ENCODE results near the gene PHACTR1. TPM values are rescaled to one million over a fixed set of nuclear protein-coding genes. Genes with fewer than 3 reads are reported as not detected.

The PHACTR1 gene
- total and polyA plus RNA-seq, 9 of the 15 experiments (the other 6 are each of a cell fraction or from before 2014, with no cell fraction given), result 11.5 to 32.6 (median 22.0) TPM

GRCh38 chr6:13302751-13303667, 586.4 kb downstream of the PHACTR1 start (continued):
- TF ChIP-seq DIDO1 (tag; IDR thresholded peaks at IDR 0.05; ENCODE audit: low read depth) (no peak), TAF7 (tag; IDR thresholded peaks at IDR 0.05) (no peak), PHB2 (IDR thresholded peaks at IDR 0.05; ENCODE audit: low read depth) (no peak), ZFP36 (IDR thresholded peaks at IDR 0.05; ENCODE audit: low read depth, low read length, partially characterized antibody) (no peak), MTA1 (IDR thresholded peaks at IDR 0.05; ENCODE audit: borderline replicate concordance) (0 out of 2 replicates have a peak, but pooled peaks have one; percentile 11), ZNF282 (CRISPR knock-in tag; IDR thresholded peaks at IDR 0.05) (no peak), CBX5 (IDR thresholded peaks at IDR 0.05; ENCODE audit: borderline replicate concordance, low read depth) (no peak), ZNF24 (IDR thresholded peaks at IDR 0.05) (0 out of 2 replicates have a peak, but pooled peaks have one; percentile 50), SRF (CRISPR knock-in tag; IDR thresholded peaks at IDR 0.05) (no peak), SUPT5H (IDR thresholded peaks at IDR 0.05) (no peak), ARID1B (IDR thresholded peaks at IDR 0.05) (peak; percentile 76), POLR2AphosphoS2 (IDR thresholded peaks at IDR 0.05; ENCODE audit: low read length) (no peak), RB1 (IDR thresholded peaks at IDR 0.05; ENCODE audit: low read depth) (no peak), CEBPB (tag; IDR thresholded peaks at IDR 0.05) (peak; percentile 99), RAD21 (CRISPR knock-in tag; conservative IDR thresholded peaks at IDR 0.05 in 1 of 2, IDR thresholded peaks at IDR 0.05 in 1 of 2) (peak; percentile 21 to 22; a peak in 2 of 4 replicates), EWSR1 (IDR thresholded peaks at IDR 0.05; ENCODE audit: borderline replicate concordance, low read depth, partially characterized antibody) (no peak), GABPA (tag; conservative IDR thresholded peaks at IDR 0.05; ENCODE audit: low read depth) (peak; percentile 81), TSC22D4 (tag; IDR thresholded peaks at IDR 0.05) (no peak), HDGF (IDR thresholded peaks at IDR 0.05) (no peak), JUN (IDR thresholded peaks at IDR 0.05; ENCODE audit: borderline replicate concordance, low read depth, low read length) (peak; percentile 84), JUN (CRISPR knock-in tag; IDR thresholded peaks at IDR 0.05; ENCODE audit: borderline replicate concordance) (no peak), TARDBP (IDR thresholded peaks at IDR 0.05) (no peak), MTA3 (IDR thresholded peaks at IDR 0.05; ENCODE audit: borderline replicate concordance) (peak; percentile 49; the same call in 1 of the 2 replicates)
- TF ChIP-seq, protein P1, sequence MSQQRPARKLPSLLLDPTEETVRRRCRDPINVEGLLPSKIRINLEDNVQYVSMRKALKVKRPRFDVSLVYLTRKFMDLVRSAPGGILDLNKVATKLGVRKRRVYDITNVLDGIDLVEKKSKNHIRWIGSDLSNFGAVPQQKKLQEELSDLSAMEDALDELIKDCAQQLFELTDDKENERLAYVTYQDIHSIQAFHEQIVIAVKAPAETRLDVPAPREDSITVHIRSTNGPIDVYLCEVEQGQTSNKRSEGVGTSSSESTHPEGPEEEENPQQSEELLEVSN (IDR thresholded peaks at IDR 0.05; ENCODE audit: borderline replicate concordance in 1 of 2, extremely low read depth in 1 of 2, insufficient read depth in 1 of 2, insufficient read length in 1 of 2, low read depth in 1 of 2, low read length in 1 of 2, poor library complexity in 1 of 2, severe bottlenecking in 1 of 2), result no peak
- TF ChIP-seq, protein P2, sequence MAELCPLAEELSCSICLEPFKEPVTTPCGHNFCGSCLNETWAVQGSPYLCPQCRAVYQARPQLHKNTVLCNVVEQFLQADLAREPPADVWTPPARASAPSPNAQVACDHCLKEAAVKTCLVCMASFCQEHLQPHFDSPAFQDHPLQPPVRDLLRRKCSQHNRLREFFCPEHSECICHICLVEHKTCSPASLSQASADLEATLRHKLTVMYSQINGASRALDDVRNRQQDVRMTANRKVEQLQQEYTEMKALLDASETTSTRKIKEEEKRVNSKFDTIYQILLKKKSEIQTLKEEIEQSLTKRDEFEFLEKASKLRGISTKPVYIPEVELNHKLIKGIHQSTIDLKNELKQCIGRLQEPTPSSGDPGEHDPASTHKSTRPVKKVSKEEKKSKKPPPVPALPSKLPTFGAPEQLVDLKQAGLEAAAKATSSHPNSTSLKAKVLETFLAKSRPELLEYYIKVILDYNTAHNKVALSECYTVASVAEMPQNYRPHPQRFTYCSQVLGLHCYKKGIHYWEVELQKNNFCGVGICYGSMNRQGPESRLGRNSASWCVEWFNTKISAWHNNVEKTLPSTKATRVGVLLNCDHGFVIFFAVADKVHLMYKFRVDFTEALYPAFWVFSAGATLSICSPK (IDR thresholded peaks at IDR 0.05; ENCODE audit: borderline replicate concordance), result no peak
- TF ChIP-seq, protein P3, sequence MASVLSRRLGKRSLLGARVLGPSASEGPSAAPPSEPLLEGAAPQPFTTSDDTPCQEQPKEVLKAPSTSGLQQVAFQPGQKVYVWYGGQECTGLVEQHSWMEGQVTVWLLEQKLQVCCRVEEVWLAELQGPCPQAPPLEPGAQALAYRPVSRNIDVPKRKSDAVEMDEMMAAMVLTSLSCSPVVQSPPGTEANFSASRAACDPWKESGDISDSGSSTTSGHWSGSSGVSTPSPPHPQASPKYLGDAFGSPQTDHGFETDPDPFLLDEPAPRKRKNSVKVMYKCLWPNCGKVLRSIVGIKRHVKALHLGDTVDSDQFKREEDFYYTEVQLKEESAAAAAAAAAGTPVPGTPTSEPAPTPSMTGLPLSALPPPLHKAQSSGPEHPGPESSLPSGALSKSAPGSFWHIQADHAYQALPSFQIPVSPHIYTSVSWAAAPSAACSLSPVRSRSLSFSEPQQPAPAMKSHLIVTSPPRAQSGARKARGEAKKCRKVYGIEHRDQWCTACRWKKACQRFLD (CRISPR knock-in tag; IDR thresholded peaks at IDR 0.05), result peak; percentile 95
